Measurements from ENCODE around the gene VDAC2. TPM values are rescaled to one million over a fixed set of nuclear protein-coding genes. Genes with fewer than 3 reads are reported as not detected.

The VDAC2 gene
- total and polyA plus RNA-seq, 8 donors, result 140 to 187 (median 168) TPM

GRCh38 chr10:75265856-75266255, 55.3 kb downstream of the VDAC2 start:
- no peak for DNase-seq
- H3K9me3 ChIP-seq, result no peaks in the 10 kb centered on the region
- no peak for ATAC-seq
- no peaks in the 10 kb centered on the region for H3K36me3 ChIP-seq
- H3K27me3 ChIP-seq, result no peaks in the 10 kb centered on the region
- no peak for TF ChIP-seq CTCF (IDR thresholded peaks at IDR 0.05)
- no peaks in the 10 kb centered on the region for H3K4me1 ChIP-seq
- no peak overlapping the region for H3K4me3 ChIP-seq
- intact Hi-C loops (cut with DNase I), result no loop called here
- no peak overlapping the region for H3K27ac ChIP-seq

- no peaks in the 10 kb centered on the region for H3K36me3 ChIP-seq
- intact Hi-C loops (cut with DNase I), result no loop called here
- no peaks in the 10 kb centered on the region for H3K9me3 ChIP-seq
- no peak for DNase-seq
- H3K4me3 ChIP-seq, result no peak overlapping the region
- H3K27me3 ChIP-seq, result no peaks in the 10 kb centered on the region
- H3K4me1 ChIP-seq, result no peaks in the 10 kb centered on the region
- no peak for TF ChIP-seq CTCF (IDR thresholded peaks at IDR 0.05)
- no peak overlapping the region for H3K27ac ChIP-seq
- ATAC-seq, result no peak
These were observed 56.3 kb downstream of the VDAC2 start for GRCh38 chr10:75266945-75267344.

- intact Hi-C loops (cut with DNase I), result no loop called here
- Histone ChIP-seq H3K27me3 (no peaks in the 10 kb centered on the region), H3K27ac (no peak overlapping the region), H3K4me3 (no peak overlapping the region), H3K9me3 (no peaks in the 10 kb centered on the region), H3K4me1 (peaks cover 0 to 4% of the 10 kb centered on the region in 2 donors), H3K36me3 (no peaks in the 10 kb centered on the region)
- TF ChIP-seq CTCF (IDR thresholded peaks at IDR 0.05), result no peak
- DNase-seq (no peak), ATAC-seq (no peak)
These were observed 59.0 kb downstream of the VDAC2 start for GRCh38 chr10:75269605-75270004.

- no peak for DNase-seq
- H3K9me3 ChIP-seq, result no peaks in the 10 kb centered on the region
- H3K27me3 ChIP-seq, result no peaks in the 10 kb centered on the region
- H3K4me3 ChIP-seq, result no peak overlapping the region
- H3K36me3 ChIP-seq, result no peaks in the 10 kb centered on the region
- ATAC-seq, result no peak
- peaks cover 0 to 10% of the 10 kb centered on the region in 2 donors for H3K4me1 ChIP-seq
- intact Hi-C loops (cut with DNase I), result no loop called here
- no peak for TF ChIP-seq CTCF (IDR thresholded peaks at IDR 0.05)
- H3K27ac ChIP-seq, result peak overlapping the region in 1 of 2 donors; percentile 21
These were observed 61.5 kb downstream of the VDAC2 start for GRCh38 chr10:75272094-75272493.

GRCh38 chr10:75272896-75273295, 62.3 kb downstream of the VDAC2 start:
- H3K4me1 ChIP-seq, result peaks cover 0 to 10% of the 10 kb centered on the region in 2 donors
- DNase-seq (peak in 2 of 4 donors; percentile 26 to 50), ATAC-seq (no peak)
- no peaks in the 10 kb centered on the region for H3K36me3 ChIP-seq
- no peak for TF ChIP-seq CTCF (IDR thresholded peaks at IDR 0.05)
- H3K27ac ChIP-seq, result peak overlapping the region in 1 of 2 donors; percentile 21
- H3K9me3 ChIP-seq, result no peaks in the 10 kb centered on the region
- no peak overlapping the region for H3K4me3 ChIP-seq
- intact Hi-C loops (cut with DNase I), result no loop called here
- H3K27me3 ChIP-seq, result no peaks in the 10 kb centered on the region
